GM23338 (cell line): ENCODE measurements around the gene C14orf132. TPM values are rescaled to one million over a fixed set of nuclear protein-coding genes. Genes with fewer than 3 reads are reported as not detected.

ENCODE experiments used
- ATAC-seq: fragments of 200-7000 bp; cut with Tn5 transposase; 3 replicates; pipeline ENCODE4 v1.9.1; 2020
- DNase-seq: peaks from one replicate; pipeline ENCODE4 v3.0.0-alpha.2; 2015; ENCODE audit warnings: low spot score
- H2AFZ ChIP-seq: fragments of 200-600 bp; sonication (generic); 2 replicates; pipeline ENCODE4 v1.8.0; 2016; ENCODE audit warnings: antibody characterized with exemption, mild to moderate bottlenecking, moderate library complexity
- H3F3A ChIP-seq: fragments of 200-600 bp; sonication (generic); replicated peaks from 2 replicates; pipeline ENCODE4 v1.8.0; 2017; ENCODE audit warnings: antibody characterized with exemption, mixed run types, low read depth
- H3K27ac ChIP-seq: fragments of 200-600 bp; sonication (generic); 2 replicates; pipeline ENCODE4 v1.6.1; 2016; ENCODE audit warnings: low read depth
- H3K27me3 ChIP-seq: fragments of 200-600 bp; sonication (generic); 2 replicates; pipeline ENCODE4 v1.8.0; 2016; ENCODE audit warnings: mild to moderate bottlenecking, mixed run types, moderate library complexity; ENCODE audit not compliant: insufficient read depth
- H3K36me3 ChIP-seq: fragments of 200-600 bp; sonication (generic); 2 replicates; pipeline ENCODE4 v1.8.0; 2016; ENCODE audit warnings: mild to moderate bottlenecking; ENCODE audit not compliant: insufficient read depth
- H3K4me1 ChIP-seq: fragments of 200-600 bp; sonication (generic); 2 replicates; pipeline ENCODE4 v1.8.0; 2016; ENCODE audit warnings: mild to moderate bottlenecking, moderate library complexity; ENCODE audit not compliant: insufficient read depth
- H3K4me2 ChIP-seq: fragments of 200-600 bp; sonication (generic); 2 replicates; pipeline ENCODE4 v1.7.1; 2017; ENCODE audit warnings: mixed run types
- H3K4me3 ChIP-seq: fragments of 200-600 bp; sonication (generic); 2 replicates; pipeline ENCODE4 v1.6.1; 2016; ENCODE audit warnings: mixed run types
- H3K79me2 ChIP-seq: fragments of 200-600 bp; sonication (generic); replicated peaks from 2 replicates; pipeline ENCODE4 v1.8.0; 2017; ENCODE audit warnings: mild to moderate bottlenecking; ENCODE audit not compliant: insufficient read depth
- H3K9me2 ChIP-seq: fragments of 200-600 bp; sonication (generic); 2 replicates; pipeline ENCODE4 v1.8.0; 2017; ENCODE audit not compliant: insufficient read depth
- H4K20me1 ChIP-seq: fragments of 200-600 bp; sonication (generic); replicated peaks from 2 replicates; pipeline ENCODE4 v1.8.0; 2017; ENCODE audit warnings: mild to moderate bottlenecking; ENCODE audit not compliant: insufficient read depth
- H3K27ac Mint-ChIP-seq: 2 replicates; pipeline ENCODE4 v1.8.0; 2020; ENCODE audit warnings: inconsistent platforms, mild to moderate bottlenecking, moderate library complexity, mixed read lengths
- H3K27me3 Mint-ChIP-seq: 3 replicates; pipeline ENCODE4 v1.8.0; 2022; ENCODE audit warnings: low read depth, mild to moderate bottlenecking, moderate library complexity, mixed read lengths, inconsistent platforms; ENCODE audit not compliant: insufficient read depth, poor library complexity
- H3K36me3 Mint-ChIP-seq: 3 replicates; pipeline ENCODE4 v1.8.0; 2021; ENCODE audit warnings: low read depth, mild to moderate bottlenecking, inconsistent platforms, moderate library complexity, mixed read lengths
- H3K4me1 Mint-ChIP-seq: 3 replicates; pipeline ENCODE4 v1.8.0; 2020; ENCODE audit warnings: mild to moderate bottlenecking, inconsistent platforms, mixed read lengths
- H3K4me3 Mint-ChIP-seq: 3 replicates; pipeline ENCODE4 v1.8.0; 2021; ENCODE audit warnings: moderate library complexity, mild to moderate bottlenecking, inconsistent platforms, mixed read lengths
- H3K9me3 Mint-ChIP-seq: 3 replicates; pipeline ENCODE4 v1.8.0; 2020; ENCODE audit warnings: moderate library complexity, mild to moderate bottlenecking, inconsistent platforms, mixed read lengths
- ETS1 ChIP-seq: IDR thresholded peaks from 2 replicates; pipeline ENCODE4 v1.6.1; 2016; ENCODE audit warnings: antibody characterized with exemption
- EZH2 ChIP-seq: fragments of 200-600 bp; sonication (generic); IDR thresholded peaks from one replicate; pipeline ENCODE4 v1.8.0; 2017; ENCODE audit warnings: antibody characterized with exemption, mild to moderate bottlenecking, low read depth; ENCODE audit not compliant: unreplicated experiment
- JUNB ChIP-seq: IDR thresholded peaks from one replicate; pipeline ENCODE4 v1.6.1; 2016; ENCODE audit warnings: antibody characterized with exemption; ENCODE audit not compliant: unreplicated experiment
- NANOG ChIP-seq: IDR thresholded peaks from 2 replicates; pipeline ENCODE4 v1.6.1; 2016; ENCODE audit warnings: antibody characterized with exemption, borderline replicate concordance
- ZNF331 ChIP-seq: fragments of 250-450 bp; sonication (Bioruptor Pico); IDR thresholded peaks from 2 replicates; pipeline ENCODE4 v1.5.0; 2020; ENCODE audit warnings: low read depth, mild to moderate bottlenecking, moderate library complexity
- ZNF462 ChIP-seq: fragments of 250-450 bp; sonication (Bioruptor Pico); IDR thresholded peaks from 2 replicates; pipeline ENCODE4 v1.5.0; 2020; ENCODE audit warnings: mild to moderate bottlenecking, moderate library complexity
- polyA plus RNA-seq: library from polyadenylated mRNA; unstranded; fragments of >200 nt; fragmentation: Nextera tagmentation; extraction: Ambion mirVana; gene quantifications from 2 replicates; pipeline ENCODE4 v1.2.1, GENCODE V29; 2016
- total RNA-seq: library from RNA; depleted of rRNA; stranded (reverse); fragments of >200 nt; shearing (Covaris generic); gene quantifications from 2 replicates; pipeline ENCODE4 v1.2.3, GENCODE V29; 2014

Gene C14orf132
- total and polyA plus RNA-seq, 2 experiments from 2014 or later: 13.8 to 16.2 TPM

GRCh38 chr14:96084796-96085195, 45.6 kb downstream of the C14orf132 start:
- Mint-ChIP-seq H3K27ac (no peak overlapping the region), H3K4me3 (no peak overlapping the region), H3K27me3 (peaks cover 4% of the 10 kb centered on the region), H3K9me3 (peaks cover 7% of the 10 kb centered on the region; the same call in 1 of the 3 replicates), H3K36me3 (peaks cover 20% of the 10 kb centered on the region), H3K4me1 (peaks cover 10% of the 10 kb centered on the region)
- no peaks in the 10 kb centered on the region; the same call in 1 of the 2 replicates for H3K79me2 ChIP-seq
- no peaks in the 10 kb centered on the region; the same call in 1 of the 2 replicates for H3K9me2 ChIP-seq
- no peaks in the 10 kb centered on the region for H3K27me3 ChIP-seq
- no peak overlapping the region for H3K4me3 ChIP-seq
- no peaks in the 10 kb centered on the region for H3K36me3 ChIP-seq
- no peak overlapping the region for H3K4me2 ChIP-seq
- DNase-seq (no peak), ATAC-seq (no peak)
- no peak overlapping the region for H3K27ac ChIP-seq
- H2AFZ ChIP-seq: no peak overlapping the region
- TF ChIP-seq ETS1 (no peak), JUNB (no peak), ZNF462 (CRISPR knock-in tag) (no peak), ZNF331 (no peak), NANOG (no peak), EZH2 (no peak)
- no peaks in the 10 kb centered on the region for H3F3A ChIP-seq
- no peaks in the 10 kb centered on the region for H4K20me1 ChIP-seq
- no peaks in the 10 kb centered on the region; the same call in 1 of the 2 replicates for H3K4me1 ChIP-seq
